Hematopoietic multipotent progenitor cell treated with erythropoietin and hydrocortisone succinate and interleukin-3 and kit ligand, for 17 days (in vitro differentiated cells): ENCODE measurements around the gene CERK.
"Not testable (repeated sequence)": the region's sequence is repeated elsewhere in the genome, so short reads cannot be mapped to it uniquely, and the experiment has no call there.

Experiments
- DNase-seq: peaks from one replicate; pipeline ENCODE4 v3.0.0-alpha.2; 2015; ENCODE audit warnings: low spot score

Gene CERK, protein sequence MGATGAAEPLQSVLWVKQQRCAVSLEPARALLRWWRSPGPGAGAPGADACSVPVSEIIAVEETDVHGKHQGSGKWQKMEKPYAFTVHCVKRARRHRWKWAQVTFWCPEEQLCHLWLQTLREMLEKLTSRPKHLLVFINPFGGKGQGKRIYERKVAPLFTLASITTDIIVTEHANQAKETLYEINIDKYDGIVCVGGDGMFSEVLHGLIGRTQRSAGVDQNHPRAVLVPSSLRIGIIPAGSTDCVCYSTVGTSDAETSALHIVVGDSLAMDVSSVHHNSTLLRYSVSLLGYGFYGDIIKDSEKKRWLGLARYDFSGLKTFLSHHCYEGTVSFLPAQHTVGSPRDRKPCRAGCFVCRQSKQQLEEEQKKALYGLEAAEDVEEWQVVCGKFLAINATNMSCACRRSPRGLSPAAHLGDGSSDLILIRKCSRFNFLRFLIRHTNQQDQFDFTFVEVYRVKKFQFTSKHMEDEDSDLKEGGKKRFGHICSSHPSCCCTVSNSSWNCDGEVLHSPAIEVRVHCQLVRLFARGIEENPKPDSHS

DNA sequence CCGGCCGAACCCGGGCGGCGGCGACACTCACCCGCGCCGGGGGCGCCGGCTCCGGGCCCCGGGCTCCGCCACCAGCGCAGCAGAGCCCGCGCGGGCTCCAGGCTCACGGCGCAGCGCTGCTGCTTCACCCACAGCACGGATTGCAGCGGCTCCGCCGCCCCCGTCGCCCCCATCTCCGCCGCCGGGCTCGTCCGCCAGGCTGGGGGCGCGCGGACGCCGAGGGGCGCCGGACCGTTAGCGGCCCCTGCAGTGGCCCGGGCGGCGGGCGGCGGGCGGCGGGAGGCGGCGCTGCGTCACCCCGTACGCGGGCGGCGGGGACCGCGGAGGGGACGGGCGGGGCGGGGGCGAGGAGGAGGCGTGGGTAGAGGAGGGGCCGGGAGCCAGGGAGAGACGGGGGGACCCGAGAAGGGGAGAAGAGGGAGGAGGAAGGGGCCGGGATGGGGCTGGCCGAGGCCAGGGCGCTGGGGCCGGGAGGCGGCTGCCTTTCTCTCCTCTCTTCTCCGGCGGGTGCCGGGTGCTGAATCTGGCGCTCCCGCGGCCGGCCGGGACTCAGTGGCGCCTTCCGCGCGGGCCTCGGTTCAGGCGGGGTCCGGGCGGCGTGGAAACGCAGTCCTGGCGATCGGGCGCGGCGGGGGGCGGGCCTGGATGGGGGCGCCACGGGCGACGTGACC, at the start of gene CERK:
CERK (minus strand) TSS at position 277 of the 671 bp plus-strand sequence; CDS start at position 173, 104 bp downstream.
- no peak for DNase-seq

DNA sequence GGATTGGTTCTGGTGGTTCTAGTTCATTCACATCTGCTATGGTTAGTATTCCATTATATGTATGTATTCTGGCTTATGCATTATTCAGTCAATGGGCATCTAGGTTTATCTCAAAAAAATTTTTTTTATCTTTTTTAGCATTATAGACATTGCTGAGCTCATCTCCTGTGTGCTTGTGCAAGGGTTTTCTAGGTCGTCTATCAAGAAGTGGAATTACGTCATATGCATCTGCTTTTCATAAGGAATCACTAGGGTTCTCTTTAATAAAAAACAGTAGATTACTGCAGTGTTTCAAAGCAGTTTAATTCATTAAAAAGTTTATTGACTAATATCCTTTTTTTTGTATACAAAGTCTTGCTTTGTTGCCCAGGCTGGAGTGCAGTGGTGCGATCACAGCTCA, 45.7 kb upstream of the CERK start:
- no peak for DNase-seq

DNA sequence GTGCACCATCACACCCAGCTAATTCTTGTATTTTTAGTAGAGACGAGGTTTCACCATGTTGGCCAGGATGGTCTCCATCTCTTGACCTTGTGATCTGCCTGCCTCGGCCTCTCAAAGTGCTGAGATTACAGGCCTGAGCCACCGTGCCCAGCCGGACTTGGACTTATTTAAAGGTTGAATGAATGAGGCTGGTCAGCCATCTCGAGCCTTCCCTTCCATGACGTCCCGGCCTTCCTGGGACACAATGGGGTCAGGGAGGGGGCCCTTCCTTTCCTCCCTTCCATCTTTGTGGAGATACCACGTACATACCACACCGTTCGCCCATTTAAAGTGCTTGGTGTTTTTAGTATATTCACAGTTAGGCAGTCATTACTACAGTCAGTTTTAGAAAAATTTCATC, 44.1 kb upstream of the CERK start:
- not testable (repeated sequence) for DNase-seq

DNA sequence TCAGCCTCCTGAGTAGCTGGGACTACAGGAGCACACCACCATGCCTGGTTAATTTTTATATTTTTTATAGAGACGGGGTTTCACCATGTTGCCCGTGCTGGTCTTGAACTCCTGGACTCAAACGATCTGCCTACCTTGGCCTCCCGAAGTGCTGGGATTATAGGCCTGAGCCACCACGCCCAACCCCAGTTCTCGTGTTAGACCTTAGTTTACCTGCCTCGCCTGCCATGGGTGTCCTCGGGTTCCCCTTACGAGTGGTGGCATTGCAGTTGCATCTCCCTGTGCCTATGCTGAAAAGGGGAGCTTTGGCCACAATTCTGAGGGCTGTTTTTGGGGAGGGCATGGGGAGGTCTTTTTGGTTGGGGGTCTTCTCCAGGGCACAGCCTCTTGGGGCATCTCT, 43.2 kb upstream of the CERK start:
- DNase-seq, result no peak

DNA sequence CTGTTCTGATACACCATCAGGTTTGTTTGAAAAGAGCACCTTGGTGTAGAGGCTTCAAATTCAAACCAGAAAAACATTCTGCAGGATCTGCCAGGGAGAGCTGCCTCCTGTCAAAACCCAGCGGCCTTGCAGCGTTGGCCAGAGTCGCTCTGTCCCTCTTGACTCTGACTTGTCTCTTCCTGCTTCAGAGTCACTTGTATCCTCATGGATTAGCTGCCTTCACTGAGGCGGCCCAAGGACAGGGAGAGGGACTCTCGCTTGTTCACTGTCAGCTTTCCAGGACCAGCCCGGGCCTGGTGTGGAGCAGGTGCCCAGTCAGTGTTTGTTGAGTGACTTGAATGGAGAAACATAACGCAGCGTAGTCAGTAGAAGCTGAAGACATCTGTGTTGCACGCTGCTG, 42.4 kb upstream of the CERK start:
- DNase-seq, result no peak

DNA sequence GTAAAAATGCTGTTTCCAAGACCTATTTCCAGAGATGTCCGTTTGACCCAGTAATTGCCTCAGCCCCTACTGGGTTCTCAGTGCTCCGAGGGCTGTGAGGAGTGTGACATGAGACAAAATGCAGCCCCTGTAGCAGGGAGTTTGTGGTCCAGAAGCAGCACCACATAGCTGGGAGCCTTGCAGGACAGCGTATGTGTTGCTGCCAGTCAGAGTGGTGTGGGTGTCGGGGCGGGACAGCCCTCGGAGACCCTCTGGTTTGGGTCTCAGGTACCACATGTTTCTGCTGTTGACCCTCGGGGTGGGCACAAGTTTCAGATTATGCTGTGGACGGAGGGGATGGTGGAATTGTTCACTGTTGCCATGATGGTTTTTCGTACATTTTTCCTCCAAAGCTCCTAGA, 41.6 kb upstream of the CERK start:
- no peak for DNase-seq

DNA sequence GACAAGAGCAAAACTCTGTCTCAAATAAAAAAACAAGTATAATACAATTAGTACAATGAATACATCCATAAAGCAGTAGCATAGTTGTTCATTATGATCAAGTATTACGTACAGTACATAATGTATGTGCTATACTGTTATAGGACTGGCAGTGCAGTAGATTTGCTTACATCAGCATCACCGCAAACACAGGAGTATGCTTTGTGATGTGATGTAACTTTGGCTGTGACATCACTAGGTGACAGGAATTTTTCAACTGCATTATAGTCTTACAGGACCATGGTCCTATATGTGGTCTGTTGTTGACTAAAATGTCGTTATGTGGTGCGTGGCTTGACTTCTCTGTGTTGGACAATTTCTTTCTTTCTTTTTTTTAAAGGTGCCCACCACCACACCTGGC, 41.0 kb upstream of the CERK start:
- DNase-seq, result no peak

DNA sequence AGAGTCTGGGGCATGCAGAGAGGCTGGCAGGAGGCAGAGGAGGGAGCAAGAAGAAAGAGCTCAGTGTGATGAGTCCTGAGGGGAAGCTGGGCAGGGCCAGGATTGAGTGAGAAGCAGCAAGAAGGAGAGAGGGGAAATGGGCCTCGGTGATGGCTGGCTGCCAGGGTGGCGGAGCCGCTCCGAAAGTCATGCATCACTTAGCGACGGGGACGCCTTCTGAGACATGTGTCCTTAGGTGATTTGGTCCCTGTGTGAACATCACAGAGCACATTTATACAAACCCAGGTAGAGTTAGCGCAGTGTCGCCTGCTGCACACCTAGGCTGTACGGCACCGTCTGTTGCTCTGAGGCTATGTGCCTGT, 39.5 kb upstream of the CERK start:
- no peak for DNase-seq

DNA sequence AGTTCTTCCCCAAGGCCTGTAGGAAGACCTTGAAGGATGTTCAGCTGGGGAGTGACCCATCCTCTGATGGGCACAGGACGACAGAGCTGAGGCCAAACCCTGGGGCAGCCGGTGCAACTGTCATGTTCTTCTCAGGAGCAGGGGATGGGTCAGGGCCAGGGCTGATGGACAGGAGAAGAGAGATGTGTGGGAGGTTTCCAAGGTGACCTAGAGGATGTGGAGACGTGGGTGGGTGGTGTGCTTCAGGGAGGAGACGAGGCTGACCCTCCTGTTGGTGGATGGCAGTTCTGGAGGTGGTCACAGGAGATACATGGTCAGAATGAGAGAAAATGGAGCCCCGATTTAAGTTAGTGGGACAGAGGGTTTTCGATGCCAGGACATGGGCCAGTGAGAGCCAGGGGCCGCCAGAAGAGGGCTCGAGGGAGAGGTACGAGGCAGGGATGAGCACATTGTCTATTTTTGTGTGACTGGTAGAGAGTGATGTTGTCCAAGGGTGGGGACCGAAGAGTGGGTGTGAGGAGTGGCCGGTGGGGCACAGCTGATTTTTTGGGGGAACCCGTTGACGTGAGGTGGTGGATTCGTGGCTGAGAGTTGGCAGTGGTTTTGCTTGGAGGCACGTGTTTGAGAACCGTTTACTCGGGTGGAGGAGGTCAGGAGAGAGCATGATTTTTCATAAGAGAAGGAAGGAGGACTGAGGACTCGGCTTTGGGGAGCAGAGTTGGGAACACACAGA, 39.0 kb upstream of the CERK start:
- no peak for DNase-seq

DNA sequence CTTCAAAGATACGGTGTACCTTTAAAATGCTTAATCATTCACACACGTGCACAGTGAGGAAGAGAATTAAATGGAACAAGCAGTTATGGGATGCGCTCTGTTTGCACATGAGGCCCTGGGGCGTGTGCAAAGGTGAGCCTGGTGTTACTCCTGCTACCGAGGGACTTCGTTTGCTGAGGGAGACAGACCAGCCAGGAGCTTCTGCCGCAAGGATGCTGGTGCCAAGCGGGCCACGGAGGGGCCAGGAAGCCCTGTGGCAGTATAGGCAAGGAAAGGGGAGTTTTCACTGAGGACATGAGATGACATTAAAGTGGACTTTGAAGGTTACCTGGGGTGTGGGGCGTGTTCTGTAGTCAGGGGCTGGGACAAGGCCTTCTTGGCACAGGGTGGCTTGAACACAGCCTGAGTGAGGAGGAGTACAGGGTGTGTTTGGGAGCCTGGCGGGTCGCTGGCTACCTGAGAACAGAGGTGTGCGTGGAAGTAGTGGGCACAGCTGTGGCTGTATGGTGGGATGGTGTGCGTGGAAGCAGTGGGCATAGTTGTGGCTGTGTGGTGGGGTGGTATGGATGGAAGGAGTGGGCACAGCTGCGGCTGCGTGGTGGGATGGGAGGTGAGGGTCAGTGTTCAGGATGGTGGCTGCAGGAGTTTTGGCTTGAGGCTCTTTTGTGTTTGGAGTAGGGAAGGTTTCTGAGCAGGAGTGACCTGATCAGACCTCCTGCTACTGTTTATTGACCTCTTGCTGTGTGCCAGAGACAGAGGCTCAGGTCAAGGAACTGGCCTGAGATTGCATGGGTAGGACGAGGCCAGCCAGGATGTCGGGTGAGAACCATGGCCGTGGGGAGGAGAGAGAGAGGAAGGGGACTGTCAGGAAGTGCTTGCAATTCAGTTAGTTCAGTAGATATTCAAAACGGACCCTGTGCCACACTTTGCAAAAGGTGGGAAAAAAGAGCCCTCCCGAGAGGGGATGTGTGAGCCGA, 38.1 kb upstream of the CERK start:
- DNase-seq, result no peak

DNA sequence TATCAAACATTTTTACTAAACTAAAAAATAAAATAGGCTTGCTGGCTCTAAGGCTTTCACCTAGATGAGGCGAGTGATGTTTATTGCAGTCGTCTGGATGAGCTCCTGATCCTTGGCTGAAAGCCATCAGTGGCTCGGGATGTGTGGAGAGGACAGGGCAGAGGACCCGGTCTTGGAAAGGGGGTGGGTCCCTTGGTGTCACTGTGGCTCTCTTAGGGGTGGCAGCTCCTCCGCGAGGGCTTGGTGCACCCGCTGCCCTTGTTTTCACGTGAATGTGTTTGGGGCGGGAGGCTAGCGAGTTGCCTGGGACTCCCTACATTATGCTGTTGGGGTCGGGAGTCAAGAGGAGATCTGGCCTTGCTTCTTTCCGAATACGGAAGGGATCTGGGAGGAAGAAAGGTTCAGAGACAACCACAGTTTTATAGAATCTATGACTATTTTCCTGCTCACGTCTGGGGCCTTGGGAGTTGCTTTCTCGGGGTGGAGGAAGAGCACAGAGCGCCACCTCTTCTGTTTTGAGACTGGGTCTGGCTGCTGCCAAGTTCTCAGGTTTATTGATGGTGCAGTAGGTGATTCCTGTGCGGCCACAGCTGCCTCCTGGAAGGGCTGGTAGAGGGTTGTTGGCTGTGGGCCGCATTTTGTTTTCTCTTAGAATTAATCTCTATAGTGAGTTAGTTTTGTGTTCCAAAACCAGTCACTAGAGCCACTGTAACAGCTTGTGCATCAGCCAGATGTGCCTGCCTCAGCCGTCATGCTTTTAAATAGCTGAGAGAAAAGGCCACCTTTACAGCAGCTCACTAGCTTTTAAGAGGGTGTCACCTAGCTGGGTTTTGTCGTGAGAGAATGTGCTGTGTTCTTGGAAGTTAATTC, 37.2 kb upstream of the CERK start:
- DNase-seq, result no peak

DNA sequence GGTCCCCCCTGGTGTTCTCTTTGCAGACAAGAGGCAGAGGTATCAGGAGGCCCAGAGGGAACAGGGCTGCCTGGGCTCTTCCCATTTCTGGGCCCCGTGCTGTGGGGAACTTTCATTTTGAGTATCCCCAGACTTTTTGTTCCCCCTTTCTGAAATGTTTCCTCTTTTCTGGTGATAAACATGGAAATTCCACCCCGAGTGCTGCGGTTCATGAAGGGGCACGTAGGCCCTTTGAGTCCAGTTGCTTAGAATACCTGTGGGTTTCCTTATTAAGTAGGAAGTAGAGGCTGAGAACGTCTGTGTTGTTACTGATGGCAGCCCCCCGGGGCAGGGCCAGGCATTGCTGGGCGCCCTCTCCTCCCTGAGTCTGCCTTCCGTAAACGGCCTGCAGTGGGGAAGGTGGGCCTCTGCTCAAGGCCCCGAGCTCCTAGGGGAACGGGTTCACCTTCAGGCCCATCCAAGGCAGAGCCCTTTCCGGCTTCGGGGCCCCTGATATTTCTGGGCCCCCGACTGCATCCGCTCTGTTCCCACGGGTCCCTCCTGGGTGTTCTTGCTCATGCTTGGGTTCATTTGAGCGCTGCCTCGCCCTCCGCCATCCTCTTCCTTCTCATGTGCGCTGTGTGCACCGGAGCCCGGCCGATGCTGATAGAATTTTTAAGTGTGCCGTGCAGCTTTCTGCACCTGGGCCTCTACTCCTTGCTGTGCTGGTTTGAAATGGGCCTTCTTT, 36.4 kb upstream of the CERK start:
- DNase-seq, result no peak

DNA sequence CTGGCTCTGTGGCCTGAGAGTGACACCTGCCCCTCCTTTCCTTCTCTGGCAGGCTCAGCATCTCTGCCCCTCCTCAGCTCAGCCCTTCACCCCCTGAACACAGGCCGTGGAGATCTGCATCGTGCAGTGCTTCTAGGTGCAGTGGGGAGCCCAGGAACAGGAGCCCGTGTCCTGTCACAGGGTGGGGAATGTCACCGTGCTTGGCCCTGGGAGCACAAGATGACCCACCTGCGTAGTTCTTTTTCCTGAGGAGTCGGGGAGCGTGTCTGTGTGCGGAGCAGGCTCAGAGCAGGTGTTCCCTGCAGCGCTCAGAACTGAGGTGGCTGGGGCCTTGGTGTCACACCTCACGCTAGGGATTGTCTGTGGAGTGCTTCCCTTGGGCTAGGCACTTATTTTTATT, 35.0 kb upstream of the CERK start:
- no peak for DNase-seq

DNA sequence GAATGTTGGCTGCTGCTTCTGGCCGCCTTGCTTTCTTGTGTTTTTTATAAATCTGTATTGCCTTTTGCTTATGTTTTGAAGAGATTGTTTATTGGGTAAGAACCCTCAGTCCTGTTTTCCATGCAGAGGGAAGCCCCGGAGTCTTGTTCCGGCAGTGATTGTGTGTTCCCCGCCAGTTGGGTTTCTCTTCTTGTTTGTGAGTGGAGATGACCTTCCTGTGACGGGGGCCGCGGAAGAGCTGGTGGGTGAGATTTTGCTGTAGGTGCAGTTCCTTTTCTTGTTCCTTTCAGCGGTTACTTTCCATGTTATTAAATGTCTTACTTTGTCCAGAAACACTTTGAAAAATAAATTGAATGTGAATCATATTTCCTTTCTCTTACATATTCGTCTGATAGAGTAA, 32.7 kb upstream of the CERK start:
- no peak for DNase-seq

DNA sequence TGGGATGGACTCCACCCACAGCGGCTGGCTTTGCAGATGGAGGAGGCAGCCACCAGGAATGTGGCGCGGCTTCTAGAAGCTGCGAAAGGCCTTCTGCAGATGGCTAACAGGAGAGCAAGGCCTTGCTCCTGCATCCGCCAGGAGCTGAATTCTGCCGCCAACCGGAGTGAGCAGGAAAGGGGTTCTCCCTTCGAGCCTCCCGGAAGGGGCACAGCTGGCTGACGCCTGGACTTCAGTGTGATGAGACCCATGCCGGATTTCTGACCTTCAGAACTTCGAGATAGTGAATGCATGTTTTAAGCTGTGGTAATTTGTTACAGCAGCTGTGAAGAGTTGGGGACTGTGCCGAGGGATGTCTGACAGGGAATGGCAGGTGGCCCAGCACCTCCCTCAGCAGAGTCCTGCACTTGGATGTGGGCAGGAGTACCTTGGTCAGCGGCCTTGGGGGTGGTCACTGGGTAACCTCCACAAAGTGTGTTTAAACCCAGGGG, 32.1 kb upstream of the CERK start:
- no peak for DNase-seq

DNA sequence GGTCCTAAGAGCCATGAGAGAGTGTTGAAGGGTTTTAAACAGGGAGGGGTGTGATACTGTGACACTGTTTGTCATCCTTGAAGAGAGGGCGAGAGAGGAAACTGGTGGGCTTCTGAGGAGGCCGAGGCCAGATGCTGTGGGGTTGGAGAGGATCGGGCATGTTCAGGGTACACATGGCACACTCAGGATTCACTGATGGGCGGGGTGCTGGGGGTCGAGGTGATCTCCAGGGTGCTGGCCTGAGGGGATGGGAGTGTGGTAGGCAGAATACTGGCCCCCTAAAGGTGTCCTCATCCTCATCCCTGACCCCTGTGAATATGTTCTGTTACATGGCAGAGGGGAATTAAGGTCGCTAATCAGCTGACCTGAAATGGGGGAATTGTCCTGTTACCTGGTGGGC, 31.7 kb upstream of the CERK start:
- no peak for DNase-seq

DNA sequence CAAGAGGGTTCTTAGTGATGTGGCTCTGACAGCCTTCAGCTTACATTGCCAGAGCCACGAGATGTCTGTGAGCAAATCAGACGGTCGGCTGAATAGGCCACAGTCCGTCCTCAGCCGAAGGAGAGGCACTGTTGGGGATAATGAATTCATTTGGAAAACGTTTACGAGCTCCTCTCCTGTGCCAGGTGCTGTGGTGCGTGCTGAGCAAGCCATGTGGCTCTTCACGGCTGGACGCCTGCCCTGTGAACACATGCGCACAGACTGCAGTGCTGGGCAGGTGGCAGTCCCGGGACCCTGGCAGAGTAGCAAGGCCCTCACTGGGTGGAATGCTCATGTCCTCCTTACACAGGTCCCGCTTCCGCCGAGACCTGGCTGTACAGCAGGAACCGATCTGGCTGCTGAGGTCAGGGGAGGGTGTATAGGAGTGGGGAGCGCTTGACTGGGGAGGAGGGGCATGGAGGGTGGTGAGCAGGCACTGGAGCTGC, 31.2 kb upstream of the CERK start:
- DNase-seq, result no peak

DNA sequence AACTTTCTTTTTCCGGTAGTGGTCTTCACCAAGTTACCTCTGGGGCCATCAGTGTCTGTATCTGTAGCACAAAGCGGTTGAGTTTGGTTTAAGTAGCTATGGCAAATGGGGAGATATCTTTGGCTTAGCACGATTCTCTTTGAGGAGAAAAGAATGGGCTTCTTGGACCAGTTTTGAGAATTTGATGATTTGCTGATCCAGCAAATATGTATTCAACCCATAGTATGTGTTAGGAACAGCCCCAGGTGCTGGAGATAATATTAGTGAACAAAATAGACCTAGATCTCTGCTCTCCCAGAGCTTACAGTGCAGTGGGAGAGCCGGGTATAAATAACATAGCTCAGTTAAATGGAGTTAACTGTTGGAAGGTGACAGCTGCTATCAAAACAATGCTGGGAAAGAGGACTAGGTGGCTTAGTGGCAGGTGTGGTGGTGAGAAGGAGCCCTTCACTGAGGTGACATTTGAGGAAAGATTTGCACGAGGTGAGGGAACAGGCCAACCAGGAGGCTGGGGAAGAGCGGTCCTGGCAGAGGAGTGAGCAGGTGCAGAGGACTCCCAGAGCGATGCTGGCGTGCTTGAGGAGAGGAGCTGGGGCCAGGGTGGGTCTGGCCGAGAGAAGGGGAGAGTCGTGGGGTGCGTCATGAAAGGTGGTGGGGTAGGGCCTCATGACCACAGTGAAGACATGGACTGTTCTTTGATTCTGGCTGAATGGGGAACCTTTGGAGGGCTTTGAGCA, 29.4 kb upstream of the CERK start:
- no peak for DNase-seq

DNA sequence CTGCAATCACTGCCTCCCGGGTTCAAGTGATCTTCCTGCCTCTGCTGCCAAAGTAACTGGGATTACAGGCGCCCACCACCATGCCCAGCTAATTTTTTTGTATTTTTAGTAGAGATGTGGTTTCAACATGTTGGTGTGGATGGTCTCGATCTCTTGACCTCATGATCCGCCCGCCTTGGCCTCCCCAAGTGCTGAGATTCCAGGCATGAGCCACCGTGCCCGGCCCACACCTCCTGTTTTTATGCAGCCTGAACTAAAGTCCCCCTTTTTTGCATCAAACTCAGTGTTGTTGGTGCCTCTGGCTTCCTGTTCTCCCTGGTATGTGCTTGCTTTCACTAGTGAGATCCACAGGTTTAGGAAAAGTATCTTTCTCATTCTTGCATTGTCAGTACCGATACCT, 28.6 kb upstream of the CERK start:
- DNase-seq, result no peak
